ENCODE measurements around the gene ERFE.

GRCh38 chr2:238155051-238155760 is 3.6 kb upstream of the ERFE start:
- TF ChIP-seq, protein P1, sequence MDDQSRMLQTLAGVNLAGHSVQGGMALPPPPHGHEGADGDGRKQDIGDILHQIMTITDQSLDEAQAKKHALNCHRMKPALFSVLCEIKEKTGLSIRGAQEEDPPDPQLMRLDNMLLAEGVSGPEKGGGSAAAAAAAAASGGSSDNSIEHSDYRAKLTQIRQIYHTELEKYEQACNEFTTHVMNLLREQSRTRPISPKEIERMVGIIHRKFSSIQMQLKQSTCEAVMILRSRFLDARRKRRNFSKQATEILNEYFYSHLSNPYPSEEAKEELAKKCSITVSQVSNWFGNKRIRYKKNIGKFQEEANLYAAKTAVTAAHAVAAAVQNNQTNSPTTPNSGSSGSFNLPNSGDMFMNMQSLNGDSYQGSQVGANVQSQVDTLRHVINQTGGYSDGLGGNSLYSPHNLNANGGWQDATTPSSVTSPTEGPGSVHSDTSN (IDR thresholded peaks at IDR 0.05; ENCODE audit: insufficient replicate concordance, low read depth, low read length): no peak
- TF ChIP-seq, protein P2, sequence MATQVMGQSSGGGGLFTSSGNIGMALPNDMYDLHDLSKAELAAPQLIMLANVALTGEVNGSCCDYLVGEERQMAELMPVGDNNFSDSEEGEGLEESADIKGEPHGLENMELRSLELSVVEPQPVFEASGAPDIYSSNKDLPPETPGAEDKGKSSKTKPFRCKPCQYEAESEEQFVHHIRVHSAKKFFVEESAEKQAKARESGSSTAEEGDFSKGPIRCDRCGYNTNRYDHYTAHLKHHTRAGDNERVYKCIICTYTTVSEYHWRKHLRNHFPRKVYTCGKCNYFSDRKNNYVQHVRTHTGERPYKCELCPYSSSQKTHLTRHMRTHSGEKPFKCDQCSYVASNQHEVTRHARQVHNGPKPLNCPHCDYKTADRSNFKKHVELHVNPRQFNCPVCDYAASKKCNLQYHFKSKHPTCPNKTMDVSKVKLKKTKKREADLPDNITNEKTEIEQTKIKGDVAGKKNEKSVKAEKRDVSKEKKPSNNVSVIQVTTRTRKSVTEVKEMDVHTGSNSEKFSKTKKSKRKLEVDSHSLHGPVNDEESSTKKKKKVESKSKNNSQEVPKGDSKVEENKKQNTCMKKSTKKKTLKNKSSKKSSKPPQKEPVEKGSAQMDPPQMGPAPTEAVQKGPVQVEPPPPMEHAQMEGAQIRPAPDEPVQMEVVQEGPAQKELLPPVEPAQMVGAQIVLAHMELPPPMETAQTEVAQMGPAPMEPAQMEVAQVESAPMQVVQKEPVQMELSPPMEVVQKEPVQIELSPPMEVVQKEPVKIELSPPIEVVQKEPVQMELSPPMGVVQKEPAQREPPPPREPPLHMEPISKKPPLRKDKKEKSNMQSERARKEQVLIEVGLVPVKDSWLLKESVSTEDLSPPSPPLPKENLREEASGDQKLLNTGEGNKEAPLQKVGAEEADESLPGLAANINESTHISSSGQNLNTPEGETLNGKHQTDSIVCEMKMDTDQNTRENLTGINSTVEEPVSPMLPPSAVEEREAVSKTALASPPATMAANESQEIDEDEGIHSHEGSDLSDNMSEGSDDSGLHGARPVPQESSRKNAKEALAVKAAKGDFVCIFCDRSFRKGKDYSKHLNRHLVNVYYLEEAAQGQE (IDR thresholded peaks at IDR 0.05; ENCODE audit: low read depth, low read length): no peak
- no peak for TF ChIP-seq NBN (IDR thresholded peaks at IDR 0.05)
- TF ChIP-seq, protein P3, sequence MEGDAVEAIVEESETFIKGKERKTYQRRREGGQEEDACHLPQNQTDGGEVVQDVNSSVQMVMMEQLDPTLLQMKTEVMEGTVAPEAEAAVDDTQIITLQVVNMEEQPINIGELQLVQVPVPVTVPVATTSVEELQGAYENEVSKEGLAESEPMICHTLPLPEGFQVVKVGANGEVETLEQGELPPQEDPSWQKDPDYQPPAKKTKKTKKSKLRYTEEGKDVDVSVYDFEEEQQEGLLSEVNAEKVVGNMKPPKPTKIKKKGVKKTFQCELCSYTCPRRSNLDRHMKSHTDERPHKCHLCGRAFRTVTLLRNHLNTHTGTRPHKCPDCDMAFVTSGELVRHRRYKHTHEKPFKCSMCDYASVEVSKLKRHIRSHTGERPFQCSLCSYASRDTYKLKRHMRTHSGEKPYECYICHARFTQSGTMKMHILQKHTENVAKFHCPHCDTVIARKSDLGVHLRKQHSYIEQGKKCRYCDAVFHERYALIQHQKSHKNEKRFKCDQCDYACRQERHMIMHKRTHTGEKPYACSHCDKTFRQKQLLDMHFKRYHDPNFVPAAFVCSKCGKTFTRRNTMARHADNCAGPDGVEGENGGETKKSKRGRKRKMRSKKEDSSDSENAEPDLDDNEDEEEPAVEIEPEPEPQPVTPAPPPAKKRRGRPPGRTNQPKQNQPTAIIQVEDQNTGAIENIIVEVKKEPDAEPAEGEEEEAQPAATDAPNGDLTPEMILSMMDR (IDR thresholded peaks at IDR 0.05 in 2 of 3, conservative IDR thresholded peaks at IDR 0.05 in 1 of 3; ENCODE audit: control insufficient read depth in 2 of 3, extremely low read depth in 1 of 3, insufficient read depth in 1 of 3, low read depth in 3 of 3, low read length in 3 of 3): no peak
- TF ChIP-seq, protein P4, sequence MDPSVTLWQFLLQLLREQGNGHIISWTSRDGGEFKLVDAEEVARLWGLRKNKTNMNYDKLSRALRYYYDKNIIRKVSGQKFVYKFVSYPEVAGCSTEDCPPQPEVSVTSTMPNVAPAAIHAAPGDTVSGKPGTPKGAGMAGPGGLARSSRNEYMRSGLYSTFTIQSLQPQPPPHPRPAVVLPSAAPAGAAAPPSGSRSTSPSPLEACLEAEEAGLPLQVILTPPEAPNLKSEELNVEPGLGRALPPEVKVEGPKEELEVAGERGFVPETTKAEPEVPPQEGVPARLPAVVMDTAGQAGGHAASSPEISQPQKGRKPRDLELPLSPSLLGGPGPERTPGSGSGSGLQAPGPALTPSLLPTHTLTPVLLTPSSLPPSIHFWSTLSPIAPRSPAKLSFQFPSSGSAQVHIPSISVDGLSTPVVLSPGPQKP (IDR thresholded peaks at IDR 0.05; ENCODE audit: low read depth, low read length): no peak
- no peak for TF ChIP-seq RFX5 (IDR thresholded peaks at IDR 0.05; ENCODE audit: low read depth, low read length)
- no peak for TF ChIP-seq RB1 (IDR thresholded peaks at IDR 0.05; ENCODE audit: borderline replicate concordance)
- no peak for TF ChIP-seq SREBF1 (IDR thresholded peaks at IDR 0.05; ENCODE audit: low read length)

Data from GM12878 (cell line).